SU-DHL-6 (cell line): ENCODE data around the gene TENM4.

ENCODE experiments used
- EZH2phosphoT487 ChIP-seq: fragments of 200-600 bp; sonication (generic), shearing (Covaris generic); conservative IDR thresholded peaks from 2 replicates; pipeline ENCODE4 v1.6.1; 2018; ENCODE audit warnings: mild to moderate bottlenecking, antibody characterized with exemption, low read length, moderate library complexity, mixed read lengths
- TF ChIP-seq, protein P1 (sequence below): fragments of 200-600 bp; sonication (generic); IDR thresholded peaks from one replicate; pipeline ENCODE4 v1.5.1; 2017; ENCODE audit warnings: antibody characterized with exemption, mild to moderate bottlenecking, low read length, moderate library complexity; ENCODE audit not compliant: insufficient read depth, poor library complexity, severe bottlenecking

DNA sequence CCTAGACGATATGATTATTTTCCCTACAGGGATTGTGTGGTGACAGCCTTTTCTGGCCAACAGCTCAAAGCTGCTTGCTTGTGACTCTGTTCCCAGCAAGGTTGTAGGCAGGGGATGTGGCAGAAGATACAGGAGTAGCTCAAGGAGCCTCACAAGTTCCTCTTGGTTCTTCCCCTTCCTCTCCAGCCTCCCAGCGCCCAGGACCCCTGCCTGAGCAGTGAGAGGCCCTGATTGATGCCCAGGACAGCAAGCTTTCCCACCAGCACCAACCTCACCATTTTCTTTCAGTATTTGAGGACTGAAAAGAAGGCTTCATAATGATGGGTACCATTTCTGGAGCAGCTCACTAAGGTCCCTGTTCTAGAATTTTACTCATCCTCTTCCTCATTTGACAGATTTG, 248.0 kb downstream of the TENM4 start:
- TF ChIP-seq, protein P1, sequence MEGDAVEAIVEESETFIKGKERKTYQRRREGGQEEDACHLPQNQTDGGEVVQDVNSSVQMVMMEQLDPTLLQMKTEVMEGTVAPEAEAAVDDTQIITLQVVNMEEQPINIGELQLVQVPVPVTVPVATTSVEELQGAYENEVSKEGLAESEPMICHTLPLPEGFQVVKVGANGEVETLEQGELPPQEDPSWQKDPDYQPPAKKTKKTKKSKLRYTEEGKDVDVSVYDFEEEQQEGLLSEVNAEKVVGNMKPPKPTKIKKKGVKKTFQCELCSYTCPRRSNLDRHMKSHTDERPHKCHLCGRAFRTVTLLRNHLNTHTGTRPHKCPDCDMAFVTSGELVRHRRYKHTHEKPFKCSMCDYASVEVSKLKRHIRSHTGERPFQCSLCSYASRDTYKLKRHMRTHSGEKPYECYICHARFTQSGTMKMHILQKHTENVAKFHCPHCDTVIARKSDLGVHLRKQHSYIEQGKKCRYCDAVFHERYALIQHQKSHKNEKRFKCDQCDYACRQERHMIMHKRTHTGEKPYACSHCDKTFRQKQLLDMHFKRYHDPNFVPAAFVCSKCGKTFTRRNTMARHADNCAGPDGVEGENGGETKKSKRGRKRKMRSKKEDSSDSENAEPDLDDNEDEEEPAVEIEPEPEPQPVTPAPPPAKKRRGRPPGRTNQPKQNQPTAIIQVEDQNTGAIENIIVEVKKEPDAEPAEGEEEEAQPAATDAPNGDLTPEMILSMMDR, result no peak
- no peak for TF ChIP-seq EZH2phosphoT487
